ENCODE results near the gene ZNF592.
"Not testable (repeated sequence)": the region's sequence is repeated elsewhere in the genome, so short reads cannot be mapped to it uniquely, and the experiment has no call there.

Gene ZNF592

DNA sequence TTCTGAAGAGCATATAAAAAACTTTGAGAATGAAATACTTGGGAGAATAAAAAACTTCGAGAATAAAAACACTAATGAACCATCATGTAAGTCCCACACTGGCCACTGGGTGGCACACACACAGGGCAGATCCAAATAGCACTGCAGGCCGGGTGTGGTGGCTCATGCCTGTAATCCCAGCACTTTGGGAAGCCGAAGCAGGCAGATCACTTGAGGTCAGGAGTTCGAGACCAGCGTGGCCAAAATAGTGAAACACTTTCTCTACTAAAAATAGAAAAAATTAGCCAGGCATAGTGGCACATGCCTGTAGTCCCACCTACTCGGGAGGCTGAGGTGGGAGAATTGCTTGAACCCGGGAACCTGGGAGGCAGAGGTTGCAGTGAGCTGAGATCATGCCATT is 97.2 kb downstream of the ZNF592 start:
- in situ Hi-C loops (cut with MboI; ENCODE audit: low sequenced_read_pairs) = not testable (repeated sequence)

DNA sequence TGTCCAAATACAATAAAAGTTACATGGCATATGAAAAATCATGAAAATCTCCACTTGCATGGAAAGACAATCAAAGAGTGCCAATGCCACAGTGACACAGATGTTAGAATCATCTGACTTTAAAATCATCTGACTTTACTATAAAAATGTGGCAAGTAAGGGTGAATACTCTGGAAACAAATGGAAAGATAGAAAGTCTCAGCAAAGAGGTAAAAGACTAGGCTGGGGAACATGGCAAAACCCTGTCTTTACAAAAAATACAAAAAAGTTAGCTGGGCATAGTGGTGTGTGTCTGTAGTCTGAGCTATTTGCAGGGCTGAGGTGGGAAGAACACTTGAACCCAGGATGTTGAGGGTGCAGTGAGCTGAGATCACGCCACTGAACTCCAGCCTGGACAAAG is 97.9 kb downstream of the ZNF592 start:
- in situ Hi-C loops (cut with MboI; ENCODE audit: low sequenced_read_pairs) = no loop called here

DNA sequence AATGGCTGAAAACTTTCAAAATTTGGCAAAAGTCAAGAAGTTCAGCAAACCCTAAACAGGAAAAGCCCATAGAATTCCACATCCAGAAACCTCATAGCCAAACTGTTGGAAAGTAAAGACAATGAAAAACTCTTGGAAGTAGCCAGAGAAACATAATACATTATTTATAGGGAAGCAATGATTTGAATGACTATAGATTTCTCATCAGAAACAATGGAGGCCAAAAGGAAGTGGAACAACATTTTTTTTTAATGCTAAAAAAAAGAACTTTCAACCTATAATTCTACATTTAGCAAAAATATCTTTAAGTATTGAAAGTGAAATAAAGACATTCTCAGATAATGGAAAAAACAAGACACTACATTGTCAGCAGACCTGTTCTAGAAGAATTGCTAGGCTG is 99.0 kb downstream of the ZNF592 start:
- in situ Hi-C loops (cut with MboI; ENCODE audit: low sequenced_read_pairs) = no loop called here

DNA sequence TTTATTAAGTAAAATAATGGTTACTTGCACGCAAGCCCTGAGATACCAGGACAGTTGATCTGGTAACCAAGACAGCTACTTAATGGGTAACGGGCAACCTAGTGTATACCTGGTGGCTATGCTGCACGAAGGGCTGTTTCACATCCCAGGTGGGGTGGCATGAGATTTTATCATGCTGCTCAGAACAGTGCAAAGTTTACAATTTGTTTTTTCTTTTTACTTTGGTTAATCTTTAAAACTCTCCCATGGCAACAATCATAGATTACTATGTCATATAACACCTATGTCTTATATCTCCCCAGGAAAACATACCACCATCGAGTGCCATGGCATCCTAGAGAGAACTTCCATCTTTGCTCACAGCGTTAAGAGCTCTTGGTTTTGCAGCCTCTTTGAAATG is 103.8 kb downstream of the ZNF592 start:
- in situ Hi-C loops (cut with MboI; ENCODE audit: low sequenced_read_pairs) = no loop called here

DNA sequence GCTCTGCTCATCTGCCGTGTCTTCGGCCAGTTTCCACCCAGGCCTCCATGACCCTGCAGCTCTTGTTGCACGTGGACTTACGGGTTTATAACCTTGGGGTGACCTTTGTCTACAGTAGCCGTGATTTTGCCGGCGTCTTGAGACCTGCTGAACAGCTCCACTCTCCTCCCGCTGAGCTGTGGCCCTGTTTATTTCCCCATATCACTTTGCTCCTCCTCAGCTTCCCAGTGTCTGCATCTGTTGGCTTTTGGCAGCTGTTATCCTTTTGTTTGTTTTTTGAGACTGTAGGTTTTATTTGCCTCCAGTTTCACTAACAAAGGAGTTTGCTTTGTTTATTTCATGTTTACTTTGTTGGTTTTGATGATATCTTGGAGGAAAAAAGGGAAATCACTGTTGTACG is 106.7 kb downstream of the ZNF592 start:
- in situ Hi-C loops (cut with MboI; ENCODE audit: low sequenced_read_pairs) = no loop called here

DNA sequence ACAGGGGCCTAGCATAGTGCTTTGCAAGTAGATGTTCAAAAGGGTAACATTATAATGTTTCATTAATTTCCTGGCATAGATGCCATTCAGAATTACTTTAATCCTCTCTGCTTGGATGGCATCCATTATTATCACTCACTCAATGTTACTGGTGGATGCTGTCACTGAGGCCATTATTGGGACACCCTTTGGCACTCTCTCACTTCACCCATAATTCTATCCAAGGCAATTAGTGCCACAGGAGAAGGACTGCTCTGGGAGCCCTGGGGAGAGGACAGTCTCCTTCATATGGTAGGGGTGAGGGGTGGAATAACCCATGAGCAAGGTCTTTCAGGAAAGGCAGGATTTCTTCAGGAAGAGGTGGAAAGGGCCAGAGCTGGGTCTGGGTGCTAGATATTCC is 107.4 kb downstream of the ZNF592 start:
- in situ Hi-C loops (cut with MboI; ENCODE audit: low sequenced_read_pairs) = no loop called here
